ENCODE results near the gene ZACN. TPM values are rescaled to one million over a fixed set of nuclear protein-coding genes. Genes with fewer than 3 reads are reported as not detected.
A peak's percentile ranks its signal among the peaks of the same experiment; 100 is the strongest.

Gene ZACN
- total RNA-seq, 2 experiments from 2014 or later: 6.4 to 6.5 TPM

DNA sequence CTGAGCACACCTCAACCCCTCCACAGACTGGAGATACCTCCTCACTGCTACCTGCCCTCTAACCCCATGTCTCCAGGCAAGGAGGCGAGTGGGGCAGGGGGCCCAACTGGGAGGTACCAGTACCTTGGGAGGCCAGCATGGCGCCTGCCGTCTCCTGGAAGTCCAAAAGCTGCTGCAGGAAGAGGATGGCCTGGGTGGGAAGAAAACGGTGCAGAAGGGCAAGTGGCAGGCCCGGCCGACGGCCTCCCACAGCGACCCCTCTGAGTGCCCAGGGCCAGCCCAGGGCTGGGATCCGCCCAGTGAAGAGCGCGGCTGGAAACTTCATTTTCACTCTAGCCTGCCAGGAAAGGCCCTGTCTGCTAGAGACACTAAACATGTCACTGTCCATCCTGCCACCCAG, 8.5 kb downstream of the ZACN start:
- Mint-ChIP-seq H3K27me3 (ENCODE audit: low read depth) (no peaks in the 10 kb centered on the region), H3K4me1 (ENCODE audit: low read depth) (peaks cover 3% of the 10 kb centered on the region), H3K4me3 (no peak overlapping the region), H3K27ac (no peak overlapping the region), H3K36me3 (ENCODE audit: low read depth) (peaks cover 5% of the 10 kb centered on the region), H3K9me3 (no peaks in the 10 kb centered on the region)
- CTCF ChIA-PET: no interaction called here
- no peak for DNase-seq
- intact Hi-C loops (cut with micrococcal nuclease): no loop called here

DNA sequence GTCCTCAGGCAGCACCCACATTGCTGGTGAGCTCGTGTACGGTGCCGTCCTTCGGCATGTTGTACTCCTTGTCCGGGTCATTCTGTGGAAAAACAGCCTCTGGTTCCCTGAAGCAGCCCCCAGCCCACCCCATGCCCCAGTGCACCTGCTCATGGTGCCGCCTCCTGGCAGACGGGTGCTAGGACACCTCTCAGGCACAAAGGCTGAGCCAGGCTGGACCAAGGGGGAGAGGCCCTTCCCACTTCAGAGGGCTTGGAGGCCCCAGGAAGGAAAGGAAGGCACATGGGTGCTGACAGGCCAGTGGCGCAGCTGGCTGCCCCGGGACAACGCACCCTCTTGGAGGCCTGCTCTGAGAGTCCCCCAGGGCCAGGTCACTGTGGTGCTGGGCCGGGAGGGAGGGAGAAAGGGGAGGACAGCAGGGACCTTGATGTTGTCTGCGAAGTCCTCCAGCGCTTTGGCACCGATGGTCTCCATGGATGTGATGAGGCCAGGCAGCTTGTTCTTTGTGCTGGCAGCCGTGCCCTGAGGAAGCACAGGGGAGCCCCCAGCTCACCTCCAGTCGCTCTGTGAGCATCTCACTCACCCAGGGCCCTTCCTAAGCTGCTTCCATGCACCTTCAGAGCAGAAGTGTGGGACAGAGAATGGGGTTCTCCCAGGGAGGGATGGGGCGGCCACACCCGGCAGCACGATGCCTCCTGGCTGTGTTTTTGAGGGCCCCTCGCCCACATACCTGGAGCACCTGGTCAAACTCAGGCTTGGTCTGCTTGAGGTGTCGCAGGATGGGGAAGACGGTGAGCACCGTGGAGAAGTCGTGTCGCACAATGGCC, 9.3 kb downstream of the ZACN start:
- no peaks in the 10 kb centered on the region for H3K27me3 Mint-ChIP-seq (ENCODE audit: low read depth)
- no peak for DNase-seq
- H3K4me3 Mint-ChIP-seq: no peak overlapping the region
- peaks cover 3% of the 10 kb centered on the region for H3K4me1 Mint-ChIP-seq (ENCODE audit: low read depth)
- H3K27ac Mint-ChIP-seq: no peak overlapping the region
- peaks cover 5% of the 10 kb centered on the region for H3K36me3 Mint-ChIP-seq (ENCODE audit: low read depth)
- intact Hi-C loops (cut with micrococcal nuclease): no loop called here
- H3K9me3 Mint-ChIP-seq: no peaks in the 10 kb centered on the region
- CTCF ChIA-PET: interaction anchor here (1.6 kb wide), 1 partner anchor 74 kb away, joined by 6 read pairs; no protein-coding TSS in a partner anchor

DNA sequence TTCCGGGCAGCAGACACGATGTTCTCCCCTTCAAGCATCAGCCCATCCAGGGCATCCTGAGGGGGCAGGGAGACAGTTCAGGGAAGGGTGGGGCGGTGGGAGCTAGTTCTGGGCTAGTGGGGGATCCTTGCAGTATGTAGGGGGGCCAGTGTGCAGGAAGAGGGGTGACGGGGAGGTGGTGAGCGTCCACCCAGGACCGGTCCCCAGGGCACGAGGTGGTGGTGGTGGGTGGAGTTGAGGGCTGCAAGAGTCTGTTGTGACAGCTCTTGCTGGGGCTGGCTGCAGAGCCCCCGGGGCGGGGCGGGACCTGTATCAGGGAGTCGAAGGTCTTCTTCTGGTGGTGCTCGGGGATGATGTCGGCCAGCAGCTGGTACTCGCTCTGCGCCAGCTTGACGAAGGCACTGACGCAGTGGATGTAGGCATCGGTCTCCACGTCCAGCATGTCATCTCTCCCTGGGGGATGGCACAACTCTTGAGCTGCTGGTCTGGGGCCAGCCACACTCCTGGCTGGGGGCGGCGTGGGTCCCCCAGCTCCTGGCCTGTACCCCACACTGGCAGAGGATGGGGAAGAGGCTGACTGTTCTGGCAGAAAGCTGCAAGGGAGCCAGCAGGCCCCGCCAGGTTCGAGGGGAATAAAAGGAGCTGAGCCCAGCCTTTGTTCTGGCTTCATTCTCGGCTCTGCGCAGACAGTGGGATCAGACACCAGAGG, 10.0 kb downstream of the ZACN start:
- Mint-ChIP-seq H3K4me1 (ENCODE audit: low read depth) (peaks cover 3% of the 10 kb centered on the region), H3K27ac (no peak overlapping the region), H3K27me3 (ENCODE audit: low read depth) (no peaks in the 10 kb centered on the region), H3K36me3 (ENCODE audit: low read depth) (peaks cover 5% of the 10 kb centered on the region), H3K9me3 (no peaks in the 10 kb centered on the region), H3K4me3 (no peak overlapping the region)
- no peak for DNase-seq
- intact Hi-C loops (cut with micrococcal nuclease): no loop called here
- CTCF ChIA-PET: interaction anchor here (1.6 kb wide), 1 partner anchor 75 kb away, joined by 6 read pairs; no protein-coding TSS in a partner anchor

- Mint-ChIP-seq H3K36me3 (ENCODE audit: low read depth) (peaks cover 3% of the 10 kb centered on the region), H3K27ac (peak overlapping the region; percentile 24), H3K4me1 (ENCODE audit: low read depth) (peaks cover 3% of the 10 kb centered on the region), H3K9me3 (no peaks in the 10 kb centered on the region), H3K4me3 (no peak overlapping the region), H3K27me3 (ENCODE audit: low read depth) (no peaks in the 10 kb centered on the region)
- CTCF ChIA-PET: interaction anchor here (1.2 to 1.6 kb wide), 2 partner anchors 75 to 76 kb away, joined by 3 to 6 read pairs; no protein-coding TSS in a partner anchor
- no peak for DNase-seq
- intact Hi-C loops (cut with micrococcal nuclease): no loop called here
Measured at GRCh38 chr17:76089680-76090516, 10.9 kb downstream of the ZACN start.

DNA sequence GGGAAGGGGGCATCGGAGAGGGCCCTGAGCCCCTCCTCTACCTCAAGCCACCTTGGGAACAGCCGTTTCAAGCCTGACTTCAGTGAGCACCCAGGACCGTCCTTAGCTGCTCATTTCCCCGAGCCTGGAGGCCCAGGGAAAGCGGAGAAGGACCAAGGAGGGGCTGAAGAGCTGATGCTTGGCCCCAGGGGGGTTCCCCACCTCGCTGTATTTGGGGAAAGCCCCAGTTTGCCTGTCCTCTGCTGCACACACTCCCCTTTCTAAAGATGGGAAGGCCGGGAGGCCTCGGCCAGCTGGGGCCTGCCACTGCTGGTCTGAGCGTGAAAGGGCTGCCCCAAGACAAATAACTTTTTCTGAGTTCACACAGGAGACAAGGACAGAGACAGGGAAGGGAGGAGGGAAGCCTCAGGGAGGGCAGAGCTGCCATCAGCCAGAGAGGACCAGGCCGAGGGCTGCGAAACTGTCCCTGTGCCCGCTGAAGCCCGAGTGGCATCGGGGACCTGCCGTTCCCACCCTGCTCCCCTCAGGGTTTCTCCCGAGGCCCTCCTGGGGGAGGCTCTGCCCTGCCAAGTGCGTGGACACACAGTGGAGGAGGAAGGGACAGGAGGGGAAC, 11.6 kb downstream of the ZACN start:
- Mint-ChIP-seq H3K27me3 (ENCODE audit: low read depth) (no peaks in the 10 kb centered on the region), H3K4me1 (ENCODE audit: low read depth) (peaks cover 3% of the 10 kb centered on the region), H3K9me3 (no peaks in the 10 kb centered on the region), H3K27ac (no peak overlapping the region), H3K4me3 (no peak overlapping the region), H3K36me3 (ENCODE audit: low read depth) (peaks cover 4% of the 10 kb centered on the region)
- intact Hi-C loops (cut with micrococcal nuclease): no loop called here
- DNase-seq: no peak
- CTCF ChIA-PET: interaction anchor here (1.2 kb wide), 1 partner anchor 76 kb away, joined by 3 read pairs; no protein-coding TSS in a partner anchor

DNA sequence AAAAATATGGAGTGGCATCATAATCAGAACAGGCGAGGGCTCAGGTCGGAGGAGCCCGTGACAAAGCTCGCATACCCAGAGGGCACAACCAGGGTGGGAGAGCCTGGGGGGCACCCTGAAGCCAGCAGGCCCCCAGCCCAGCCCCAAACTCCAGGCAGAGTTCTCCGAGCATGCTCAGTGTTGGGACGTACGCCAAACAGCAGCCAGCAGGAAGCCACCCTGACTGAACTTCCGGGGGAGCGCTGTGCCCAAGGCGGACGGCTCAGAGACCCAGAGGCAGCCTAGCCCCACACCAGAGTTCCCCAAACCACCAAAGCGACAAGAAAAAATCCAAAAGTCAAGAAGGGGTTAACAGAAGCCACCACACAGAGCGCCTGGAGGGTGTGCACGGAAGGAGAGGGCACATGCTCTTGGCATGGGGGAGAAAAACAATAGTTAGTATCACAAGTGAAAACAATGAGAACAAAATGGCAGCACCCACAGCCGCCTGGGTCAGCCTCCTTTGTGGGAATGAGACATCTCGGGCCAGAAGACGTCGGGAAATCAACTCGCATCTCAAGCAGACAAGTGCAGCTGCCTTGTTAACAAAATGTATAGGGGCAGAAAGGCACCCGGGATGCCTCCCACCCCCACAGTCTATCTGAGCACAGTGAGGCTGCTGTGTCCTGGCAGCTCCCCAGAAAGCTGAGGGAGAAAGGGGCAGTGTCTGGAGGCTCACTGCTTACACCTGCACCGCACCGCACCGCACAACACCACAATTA, 12.7 kb downstream of the ZACN start:
- intact Hi-C loops (cut with micrococcal nuclease): no loop called here
- DNase-seq: no peak
- peaks cover 5% of the 10 kb centered on the region for H3K4me1 Mint-ChIP-seq (ENCODE audit: low read depth)
- H3K4me3 Mint-ChIP-seq: peak overlapping the region; percentile 59
- H3K9me3 Mint-ChIP-seq: no peaks in the 10 kb centered on the region
- H3K27ac Mint-ChIP-seq: peak overlapping the region; percentile 86
- no peaks in the 10 kb centered on the region for H3K27me3 Mint-ChIP-seq (ENCODE audit: low read depth)
- H3K36me3 Mint-ChIP-seq (ENCODE audit: low read depth): peaks cover 7% of the 10 kb centered on the region
- CTCF ChIA-PET: no interaction called here

- no peaks in the 10 kb centered on the region for H3K9me3 Mint-ChIP-seq
- DNase-seq: no peak
- H3K4me1 Mint-ChIP-seq (ENCODE audit: low read depth): peaks cover 5% of the 10 kb centered on the region
- CTCF ChIA-PET: interaction anchor here (0.5 to 2.1 kb wide), 3 partner anchors 10 to 187 kb away, joined by 3 to 5 read pairs (median 5); partner anchors contain the start of gene EXOC7
- intact Hi-C loops (cut with micrococcal nuclease): no loop called here
- H3K27me3 Mint-ChIP-seq (ENCODE audit: low read depth): no peaks in the 10 kb centered on the region
- no peak overlapping the region for H3K4me3 Mint-ChIP-seq
- H3K27ac Mint-ChIP-seq: no peak overlapping the region
- H3K36me3 Mint-ChIP-seq (ENCODE audit: low read depth): peaks cover 7% of the 10 kb centered on the region
Measured at GRCh38 chr17:76092526-76093413, 13.8 kb downstream of the ZACN start.

DNA sequence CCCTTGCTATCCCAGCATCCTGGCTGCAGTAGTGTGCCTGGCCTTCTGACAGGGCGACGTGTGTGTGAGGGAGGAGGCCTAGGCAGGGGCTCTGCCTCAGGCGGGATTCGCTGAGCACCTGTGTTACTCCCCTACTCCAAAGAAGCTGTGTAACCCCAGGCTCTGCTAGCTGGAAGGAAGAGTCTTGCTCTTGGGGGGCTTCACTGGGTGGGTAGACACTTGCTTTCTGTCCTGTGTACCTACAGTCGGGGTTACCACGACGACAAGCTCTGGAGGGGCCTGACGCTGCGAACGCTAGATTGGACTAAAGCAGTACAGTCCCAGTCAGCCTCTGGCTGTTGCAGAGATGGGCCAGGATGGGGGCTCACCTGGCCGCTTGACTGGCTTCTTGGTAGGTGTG, 15.1 kb downstream of the ZACN start:
- Mint-ChIP-seq H3K27me3 (ENCODE audit: low read depth) (no peaks in the 10 kb centered on the region), H3K4me3 (no peak overlapping the region), H3K27ac (no peak overlapping the region), H3K4me1 (ENCODE audit: low read depth) (peaks cover 5% of the 10 kb centered on the region), H3K9me3 (no peaks in the 10 kb centered on the region), H3K36me3 (ENCODE audit: low read depth) (peaks cover 7% of the 10 kb centered on the region)
- no peak for DNase-seq
- intact Hi-C loops (cut with micrococcal nuclease): no loop called here
- CTCF ChIA-PET: interaction anchor here (1.5 to 2.1 kb wide), 2 partner anchors 9 to 186 kb away, joined by 5 read pairs; partner anchors contain the start of gene EXOC7

DNA sequence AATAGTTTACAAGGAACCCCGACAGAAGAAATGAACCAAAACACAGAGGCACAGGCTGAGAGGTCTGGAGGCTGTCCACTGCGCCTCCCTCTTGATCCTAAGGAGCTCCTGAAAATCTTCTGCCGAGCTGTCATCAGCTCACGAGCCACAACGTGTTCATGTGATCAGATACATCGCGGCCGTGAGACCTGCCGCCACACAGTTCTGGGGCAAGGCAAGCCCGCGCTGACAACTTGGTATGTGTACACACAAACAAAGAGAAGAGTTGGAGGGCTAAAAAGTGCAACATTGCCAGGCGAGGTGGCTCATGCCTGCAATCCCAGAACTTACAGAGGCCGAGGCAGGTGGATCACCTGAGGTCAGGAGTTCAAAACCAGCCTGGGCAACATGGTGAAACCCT, 17.0 kb downstream of the ZACN start:
- CTCF ChIA-PET: interaction anchor here (1.5 to 1.9 kb wide), 3 partner anchors 82 to 184 kb away, joined by 3 to 5 read pairs (median 4); no protein-coding TSS in a partner anchor
- no peak overlapping the region for H3K27ac Mint-ChIP-seq
- peaks cover 11% of the 10 kb centered on the region for H3K36me3 Mint-ChIP-seq (ENCODE audit: low read depth)
- no peak for DNase-seq
- H3K4me3 Mint-ChIP-seq: no peak overlapping the region
- no peaks in the 10 kb centered on the region for H3K9me3 Mint-ChIP-seq
- intact Hi-C loops (cut with micrococcal nuclease): no loop called here
- H3K27me3 Mint-ChIP-seq (ENCODE audit: low read depth): no peaks in the 10 kb centered on the region
- peaks cover 8% of the 10 kb centered on the region for H3K4me1 Mint-ChIP-seq (ENCODE audit: low read depth)

DNA sequence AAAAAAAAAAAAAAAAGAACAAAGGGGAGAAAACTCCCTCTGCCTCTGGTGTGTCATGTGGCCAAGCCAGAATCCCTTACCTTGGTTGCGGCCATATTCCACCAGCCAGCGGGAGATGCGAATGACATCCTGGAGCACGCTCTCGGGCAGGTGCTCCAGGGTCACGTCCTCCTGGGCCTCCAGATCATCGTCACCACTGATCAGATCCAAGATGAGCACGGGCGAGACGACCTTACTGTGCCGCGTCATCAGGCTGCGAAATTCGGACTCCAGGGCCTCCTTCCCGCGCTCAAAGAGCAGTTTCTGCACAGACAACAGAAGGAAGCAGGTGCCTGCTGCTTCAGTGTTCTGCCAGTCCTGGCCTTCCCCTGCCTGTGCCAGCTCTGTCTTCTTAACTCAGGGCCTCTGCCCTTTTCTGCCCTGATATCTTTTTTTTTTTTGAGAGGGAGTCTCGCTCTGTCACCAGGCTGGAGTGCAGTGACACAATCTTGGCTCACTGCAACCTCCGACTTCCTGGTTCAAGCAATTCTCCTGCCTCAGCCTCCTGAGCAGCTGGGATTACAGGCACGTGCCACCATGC, 18.8 kb downstream of the ZACN start:
- peaks cover 17% of the 10 kb centered on the region for H3K4me1 Mint-ChIP-seq (ENCODE audit: low read depth)
- peaks cover 16% of the 10 kb centered on the region for H3K36me3 Mint-ChIP-seq (ENCODE audit: low read depth)
- CTCF ChIA-PET: no interaction called here

More for the DNA sequence above, 18.8 kb downstream of the ZACN start:
- H3K4me3 Mint-ChIP-seq: no peak overlapping the region
- no peaks in the 10 kb centered on the region for H3K27me3 Mint-ChIP-seq (ENCODE audit: low read depth)
- no peak overlapping the region for H3K27ac Mint-ChIP-seq
- DNase-seq: no peak
- H3K9me3 Mint-ChIP-seq: no peaks in the 10 kb centered on the region
- intact Hi-C loops (cut with micrococcal nuclease): no loop called here
